IPS-15b (cell line): ENCODE measurements around the gene SLC39A3.
A peak's percentile ranks its signal among the peaks of the same experiment; 100 is the strongest.

ENCODE experiments used
- H3K27me3 ChIP-seq: one replicate; pipeline ENCODE4 v1.6.1; 2013; ENCODE audit warnings: low read length; ENCODE audit not compliant: control insufficient read depth, insufficient read depth
- H3K36me3 ChIP-seq: one replicate; pipeline ENCODE4 v1.6.1; 2013; ENCODE audit warnings: low read length; ENCODE audit not compliant: control insufficient read depth, insufficient read depth
- H3K4me1 ChIP-seq: one replicate; pipeline ENCODE4 v1.6.1; 2013; ENCODE audit warnings: mild to moderate bottlenecking, low read length; ENCODE audit not compliant: control insufficient read depth, insufficient read depth
- H3K4me3 ChIP-seq: one replicate; pipeline ENCODE4 v1.5.1; 2013; ENCODE audit warnings: low read depth, low read length
- H3K9ac ChIP-seq: one replicate; pipeline ENCODE4 v1.6.1; 2013; ENCODE audit warnings: low read depth, mild to moderate bottlenecking, low read length
- H3K9me3 ChIP-seq: one replicate; pipeline ENCODE4 v1.6.1; 2013; ENCODE audit warnings: mild to moderate bottlenecking, low read length; ENCODE audit not compliant: control insufficient read depth, insufficient read depth

SLC39A3 gene

DNA sequence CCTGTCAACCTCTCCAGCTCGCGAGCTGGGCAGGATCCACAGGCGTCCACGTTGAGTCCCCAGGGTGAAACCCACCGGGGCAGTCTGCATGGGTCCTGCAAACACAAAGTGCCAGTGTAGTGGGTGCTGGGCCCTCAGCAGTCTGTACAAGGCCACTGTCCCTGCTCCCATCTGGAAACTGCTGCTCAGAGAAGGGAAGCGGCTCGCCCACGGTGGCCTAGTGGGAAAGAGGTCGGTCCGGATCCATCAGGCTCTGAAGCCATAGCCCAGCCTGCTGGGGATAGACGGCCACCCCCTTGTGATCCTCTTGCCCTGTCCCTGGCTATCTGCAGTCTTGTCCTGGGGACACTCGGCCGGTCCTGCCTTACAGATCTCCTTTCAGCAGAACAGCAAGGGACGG is 16.1 kb downstream of the SLC39A3 start:
- no peak overlapping the region for H3K9ac ChIP-seq

DNA sequence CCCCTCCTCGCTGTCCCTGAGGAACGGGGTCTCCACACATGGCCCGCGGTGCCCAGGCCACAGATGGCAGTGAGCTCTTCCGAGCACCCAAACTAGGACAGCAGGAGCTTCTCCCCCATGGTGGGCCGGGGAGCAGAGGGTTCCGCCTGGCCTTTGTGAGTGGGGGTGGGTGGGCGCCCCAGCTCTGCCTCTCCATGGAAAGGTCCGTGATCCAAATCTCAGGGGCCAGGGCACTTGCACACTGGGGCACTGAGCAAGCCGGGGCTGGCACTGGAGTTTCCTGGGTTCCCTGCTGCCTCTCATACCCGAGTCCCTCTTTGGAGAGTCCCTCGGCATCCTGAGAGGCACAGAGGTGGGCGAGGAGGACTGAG is 16.5 kb downstream of the SLC39A3 start:
- Histone ChIP-seq H3K27me3 (no peaks in the 10 kb centered on the region), H3K36me3 (no peaks in the 10 kb centered on the region), H3K4me1 (peaks cover 2% of the 10 kb centered on the region), H3K9me3 (no peaks in the 10 kb centered on the region), H3K4me3 (no peak overlapping the region), H3K9ac (no peak overlapping the region)

More for the DNA sequence above, 16.1 kb downstream of the SLC39A3 start:
- no peaks in the 10 kb centered on the region for H3K9me3 ChIP-seq
- no peak overlapping the region for H3K4me3 ChIP-seq
- peaks cover 2% of the 10 kb centered on the region for H3K4me1 ChIP-seq
- H3K36me3 ChIP-seq = no peaks in the 10 kb centered on the region
- no peaks in the 10 kb centered on the region for H3K27me3 ChIP-seq

DNA sequence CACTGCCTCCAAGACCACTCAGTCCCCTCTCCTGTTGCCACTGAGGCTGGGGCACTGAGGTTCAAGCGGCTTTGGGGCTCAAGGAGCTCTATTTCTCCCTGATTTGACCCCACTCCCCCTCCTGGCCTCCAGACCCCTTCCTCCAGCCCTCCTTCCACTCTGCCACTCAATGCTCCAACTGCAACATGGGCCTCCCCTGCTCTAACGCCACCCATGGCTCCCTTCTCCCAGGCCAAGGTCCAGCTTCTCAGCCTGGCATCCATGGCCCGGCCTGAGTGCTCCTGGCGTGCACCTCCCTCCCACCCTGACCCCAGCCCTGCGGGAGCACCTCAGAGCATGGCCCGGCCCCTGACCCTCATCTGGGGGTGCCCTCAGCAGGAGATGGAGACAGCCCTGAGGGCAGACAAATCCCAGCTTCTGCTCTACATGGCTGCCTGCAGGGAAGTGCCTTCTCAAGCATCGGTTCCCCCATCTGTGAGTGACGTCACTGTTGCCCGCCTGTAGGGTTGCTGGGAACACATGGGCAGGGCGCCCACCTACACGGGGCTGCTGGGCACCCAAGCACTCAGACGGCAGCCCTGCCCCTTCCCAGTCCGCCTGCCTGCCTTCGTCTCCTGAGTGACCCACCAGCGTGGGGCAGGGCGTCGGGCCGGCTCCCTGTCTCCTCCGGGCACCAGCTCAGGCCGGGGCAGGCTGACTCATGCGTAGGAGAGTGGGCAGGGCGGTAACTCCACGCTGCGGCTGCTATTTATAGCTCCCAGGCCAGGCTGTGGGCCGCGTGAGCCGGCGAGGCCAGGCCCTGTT is 17.1 kb downstream of the SLC39A3 start:
- Histone ChIP-seq H3K9me3 (no peaks in the 10 kb centered on the region), H3K9ac (no peak overlapping the region), H3K27me3 (no peaks in the 10 kb centered on the region), H3K4me3 (no peak overlapping the region), H3K4me1 (peaks cover 2% of the 10 kb centered on the region), H3K36me3 (no peaks in the 10 kb centered on the region)

DNA sequence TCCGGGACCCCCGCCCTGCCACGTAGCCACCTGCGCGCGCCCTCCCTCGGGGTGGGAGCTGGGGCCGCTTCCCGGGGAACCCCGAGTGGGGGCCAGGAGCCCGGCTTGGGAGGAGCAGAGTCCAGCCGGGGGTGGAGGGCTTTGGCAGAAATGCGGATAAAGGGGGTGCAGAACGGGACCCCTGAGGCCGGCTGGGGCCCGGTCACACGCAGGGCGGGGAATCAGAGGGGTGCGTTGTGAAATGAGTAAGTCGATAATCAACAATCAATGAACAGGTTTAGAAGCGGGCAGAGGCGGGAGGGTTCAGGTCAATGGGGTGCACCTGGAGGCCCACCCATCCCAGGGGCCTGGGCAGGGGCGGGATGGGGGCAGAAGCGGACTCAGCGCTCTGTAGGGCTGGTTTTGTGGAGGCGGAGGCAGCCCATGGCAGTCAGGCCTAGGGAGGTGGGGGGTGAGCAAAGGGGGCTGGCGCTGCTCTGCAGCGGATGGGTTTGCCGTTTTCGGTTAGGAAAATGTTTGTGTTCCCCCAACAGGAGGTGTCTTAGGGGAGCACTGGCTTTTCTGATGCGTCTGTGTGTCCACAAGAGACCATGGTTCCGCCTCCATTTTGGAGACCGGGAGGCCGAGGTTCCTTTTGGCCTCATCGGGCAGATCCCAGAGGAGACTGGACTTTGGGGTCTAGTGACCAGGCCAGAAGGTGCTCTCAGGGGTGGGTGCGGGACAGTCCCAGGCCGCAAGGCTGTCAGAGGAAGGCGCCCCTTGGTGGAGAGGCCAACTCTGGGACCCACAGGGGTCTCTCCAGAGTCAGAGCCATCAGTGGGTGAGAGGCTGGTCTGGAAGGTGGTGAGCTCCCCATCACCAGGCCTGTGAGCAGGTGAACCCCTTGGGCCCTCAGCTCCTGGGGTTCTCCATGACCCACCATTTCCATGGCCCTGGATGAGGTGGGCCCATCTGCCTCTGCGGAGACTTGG is 18.0 kb downstream of the SLC39A3 start:
- Histone ChIP-seq H3K4me1 (peaks cover 2% of the 10 kb centered on the region), H3K36me3 (no peaks in the 10 kb centered on the region), H3K9me3 (no peaks in the 10 kb centered on the region), H3K4me3 (peak overlapping the region; percentile 37), H3K27me3 (no peaks in the 10 kb centered on the region), H3K9ac (no peak overlapping the region)

DNA sequence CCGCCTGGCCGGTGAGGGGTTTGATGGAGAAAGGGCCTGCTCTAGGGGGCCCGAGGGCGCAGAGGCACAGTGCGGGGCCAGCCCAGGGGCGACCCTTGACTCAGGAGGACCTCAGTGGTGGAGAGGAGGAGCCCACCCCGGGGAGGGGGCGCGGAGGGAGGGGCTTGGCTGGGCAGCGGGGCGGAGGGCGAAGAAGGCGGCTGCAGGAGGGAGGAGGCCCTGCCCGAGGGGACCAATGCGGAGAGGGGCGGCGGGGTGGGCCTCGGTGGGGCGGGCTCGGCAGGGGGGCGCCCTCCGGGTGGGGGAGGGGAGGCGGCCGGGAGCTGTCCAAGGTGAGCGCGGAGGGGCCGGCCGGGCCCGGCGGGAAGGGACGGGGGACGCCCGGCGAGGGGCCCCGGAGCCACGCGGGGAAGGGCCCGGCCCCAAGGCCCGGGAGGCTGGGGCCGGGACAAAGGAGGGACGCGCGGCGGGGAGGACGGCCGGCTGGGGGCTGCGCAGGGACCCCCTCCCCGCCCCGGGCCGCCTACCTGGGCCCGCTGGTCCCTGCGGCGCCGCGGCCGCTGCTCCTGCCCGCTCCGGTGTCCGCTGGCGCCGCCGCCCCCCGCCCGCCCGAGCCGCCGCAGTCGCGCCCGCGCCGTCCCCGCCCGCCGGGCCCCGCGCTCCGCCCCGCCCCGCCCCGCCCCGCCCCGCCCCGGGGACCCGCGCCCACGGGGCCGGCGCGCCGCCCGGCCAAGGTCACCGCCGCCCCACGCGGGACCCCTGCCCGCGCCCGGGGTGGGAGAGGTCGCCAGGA is 18.8 kb downstream of the SLC39A3 start, which contains the start of gene DIRAS1:
TSS of gene DIRAS1 (minus strand) at position 596 of the 793 bp plus-strand sequence. CDS start 3,566 bp downstream, outside the sequence.
- Histone ChIP-seq H3K9me3 (no peaks in the 10 kb centered on the region), H3K27me3 (no peaks in the 10 kb centered on the region), H3K4me1 (peaks cover 2% of the 10 kb centered on the region), H3K9ac (no peak within 1 kb of the TSS), H3K36me3 (peaks cover 4% of the 10 kb centered on the region), H3K4me3 (peak within 1 kb of the TSS; percentile 56)

DNA sequence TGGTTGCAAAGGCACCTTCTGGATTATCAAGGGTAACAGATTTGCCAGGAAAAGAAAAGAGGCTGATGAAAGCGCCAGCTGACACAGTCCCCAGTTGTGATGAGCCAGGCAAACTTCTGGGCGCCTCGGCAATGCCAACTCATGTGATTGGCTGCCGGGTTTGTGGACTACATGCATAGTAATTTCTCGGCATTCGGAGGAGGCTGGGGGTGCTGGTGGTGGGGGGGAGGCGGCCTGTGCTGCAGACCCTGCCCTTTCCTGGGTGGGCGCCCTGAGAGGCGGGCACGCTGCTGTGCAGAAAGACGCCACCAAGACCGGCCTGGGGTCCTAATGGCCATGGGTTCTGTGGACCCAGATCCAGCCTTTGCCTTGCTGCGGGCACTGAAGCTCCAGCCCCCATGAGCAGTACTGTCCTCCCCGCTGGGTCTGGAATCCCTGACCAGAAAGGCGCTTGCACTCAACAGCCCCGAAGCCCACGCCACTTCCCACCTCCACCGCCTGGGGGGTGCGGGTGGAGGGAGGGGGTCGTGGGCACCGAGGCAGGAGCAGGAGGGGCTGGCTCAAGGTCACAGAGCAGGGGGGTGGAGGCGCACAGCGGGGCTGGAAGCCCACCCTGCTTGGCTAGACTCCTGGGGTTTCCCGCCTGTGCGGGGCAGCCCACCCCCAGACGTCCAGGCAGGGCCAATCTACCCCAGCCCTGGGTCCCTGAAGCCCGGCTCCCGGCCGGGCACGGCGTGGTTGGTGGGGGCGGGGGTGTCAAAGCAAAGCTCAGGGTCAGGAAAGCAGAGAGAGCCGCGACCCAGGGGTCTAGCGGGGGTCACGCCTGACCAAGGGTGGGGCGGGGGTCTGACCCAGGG is 19.7 kb downstream of the SLC39A3 start:
- H3K4me3 ChIP-seq = peak overlapping the region; percentile 56
- H3K4me1 ChIP-seq = peaks cover 2% of the 10 kb centered on the region
- H3K9ac ChIP-seq = peak overlapping the region; percentile 37

DNA sequence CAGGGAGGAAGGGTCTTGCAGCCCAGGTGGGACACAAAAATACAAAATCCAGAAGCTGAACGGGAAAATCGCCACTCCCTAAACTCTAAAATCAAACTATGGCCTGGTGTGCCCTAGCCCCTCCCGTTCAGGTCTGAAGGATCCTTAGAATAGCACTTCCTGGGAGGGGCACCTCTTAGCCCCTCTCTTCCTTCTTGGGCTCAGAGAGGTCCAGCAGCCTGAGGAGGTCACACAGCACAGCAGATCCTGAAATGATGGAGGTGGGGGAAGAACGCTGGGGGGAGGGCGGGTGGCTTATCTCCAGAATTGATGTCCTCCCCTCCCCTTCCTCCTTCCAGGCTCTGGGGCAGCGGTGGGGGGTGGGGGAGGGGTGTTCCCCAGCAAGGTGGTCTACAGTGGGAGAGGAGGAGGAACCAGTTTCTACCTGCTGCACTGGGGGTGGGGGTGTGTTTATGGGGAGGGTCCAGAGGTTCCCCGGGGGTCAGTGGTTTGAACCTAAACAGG is 20.5 kb downstream of the SLC39A3 start:
- Histone ChIP-seq H3K36me3 (peaks cover 4% of the 10 kb centered on the region), H3K9me3 (peaks cover 5% of the 10 kb centered on the region), H3K9ac (no peak overlapping the region), H3K4me3 (peak overlapping the region; percentile 56), H3K4me1 (peaks cover 2% of the 10 kb centered on the region), H3K27me3 (no peaks in the 10 kb centered on the region)

More for the DNA sequence above, 19.7 kb downstream of the SLC39A3 start:
- H3K27me3 ChIP-seq = no peaks in the 10 kb centered on the region
- H3K36me3 ChIP-seq = peaks cover 4% of the 10 kb centered on the region
- peaks cover 3% of the 10 kb centered on the region for H3K9me3 ChIP-seq

DNA sequence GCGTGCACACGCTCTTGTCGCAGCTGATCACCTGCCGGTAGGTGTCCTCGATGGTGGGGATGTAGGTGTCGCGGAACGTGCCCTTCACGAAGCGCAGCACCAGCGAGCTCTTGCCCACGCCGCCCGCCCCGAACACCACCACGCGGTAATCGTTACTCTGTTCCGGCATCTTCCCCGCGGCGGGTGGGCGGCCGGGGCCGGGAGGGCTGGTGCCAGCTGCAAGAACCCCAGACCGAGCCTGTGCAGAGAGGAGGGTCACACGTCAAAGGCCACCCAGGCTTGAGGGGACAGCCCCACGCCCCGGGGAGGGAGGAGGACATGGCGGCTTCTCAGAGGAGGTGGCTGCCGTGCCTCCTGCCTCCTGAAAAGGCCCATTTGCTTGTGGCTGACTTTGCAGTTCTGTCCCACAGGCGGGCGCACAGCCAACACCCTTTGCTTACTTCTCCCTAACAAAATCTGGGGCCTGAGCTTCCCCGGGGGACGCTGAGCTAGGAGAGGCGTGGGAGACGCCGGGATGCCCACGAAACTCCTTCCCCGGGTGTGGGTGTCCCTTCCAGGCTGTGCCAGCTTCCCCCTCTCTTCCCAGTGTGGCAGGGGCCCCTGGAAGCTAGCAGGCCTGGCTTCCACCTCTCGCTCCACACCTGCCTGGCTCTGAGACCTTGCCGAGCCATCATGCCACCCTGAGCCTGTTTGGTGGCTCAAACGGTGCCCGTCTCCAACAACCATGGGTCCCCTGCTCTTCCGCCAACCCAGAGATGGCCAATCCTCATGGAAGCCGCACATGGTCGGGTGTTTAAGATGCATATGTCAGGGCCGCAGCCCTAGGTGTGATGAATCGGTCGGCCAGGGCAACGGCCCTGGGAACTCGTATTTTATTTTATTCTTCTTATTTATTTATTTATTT is 21.9 kb downstream of the SLC39A3 start:
- peaks cover 2% of the 10 kb centered on the region for H3K4me1 ChIP-seq
- H3K27me3 ChIP-seq = no peaks in the 10 kb centered on the region
- H3K9ac ChIP-seq = no peak overlapping the region
- peaks cover 4% of the 10 kb centered on the region for H3K36me3 ChIP-seq
- peaks cover 5% of the 10 kb centered on the region for H3K9me3 ChIP-seq
- no peak overlapping the region for H3K4me3 ChIP-seq

DNA sequence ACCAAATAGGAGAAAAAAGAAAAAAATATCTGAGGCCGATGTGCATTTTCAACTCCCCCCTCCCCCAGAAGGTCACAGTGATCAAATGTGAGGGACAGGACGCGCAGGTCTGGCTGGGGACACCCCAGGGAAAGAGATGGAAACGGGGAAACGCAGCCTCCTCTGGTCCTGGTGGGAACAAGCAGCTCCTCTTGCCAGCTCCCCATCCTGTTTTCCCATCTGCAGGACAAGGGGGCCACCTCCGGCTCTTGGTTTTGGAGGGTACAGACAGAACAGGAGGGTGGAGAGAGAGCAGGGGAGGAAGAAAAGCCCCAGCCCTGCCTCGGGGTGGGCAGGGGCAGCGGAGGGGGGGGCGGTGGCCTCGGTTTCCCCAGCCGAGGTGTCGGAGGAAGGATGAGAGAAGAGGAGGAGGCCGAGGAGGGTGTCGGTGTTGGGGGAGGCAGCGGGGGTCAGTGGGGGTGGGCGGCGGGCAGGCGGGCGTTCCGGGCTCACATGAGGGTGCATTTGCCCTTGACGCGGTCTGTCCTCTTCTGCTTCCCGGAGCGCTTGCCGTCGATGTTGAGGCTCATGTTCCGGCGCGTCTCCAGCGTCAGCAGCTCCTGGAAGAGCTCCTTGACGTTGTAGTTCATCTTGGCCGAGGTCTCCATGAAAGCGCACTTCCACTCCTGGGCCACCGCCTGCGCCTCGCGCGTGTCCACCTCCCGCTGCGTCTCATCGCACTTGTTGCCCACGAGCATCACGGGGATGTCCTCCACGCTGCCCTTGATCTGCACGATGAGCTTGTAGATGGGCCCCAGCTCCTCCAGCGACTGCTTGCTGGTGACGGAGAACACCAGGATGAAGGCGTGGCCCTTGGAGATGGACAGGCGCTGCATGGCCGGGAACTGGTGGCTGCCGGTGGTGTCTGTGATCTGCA is 22.8 kb downstream of the SLC39A3 start:
- H3K4me1 ChIP-seq = no peaks in the 10 kb centered on the region
- H3K36me3 ChIP-seq = peaks cover 4% of the 10 kb centered on the region
- H3K9me3 ChIP-seq = peaks cover 5% of the 10 kb centered on the region
- H3K4me3 ChIP-seq = no peak overlapping the region
- H3K27me3 ChIP-seq = no peaks in the 10 kb centered on the region
- H3K9ac ChIP-seq = no peak overlapping the region
